ENCODE measurements around the gene AKAP1.

AKAP1 gene

GRCh38 chr17:57110579-57111325 is 25.7 kb downstream of the AKAP1 start:
- peaks cover 3% of the 10 kb centered on the region for H3K36me3 ChIP-seq (replicated peaks)
- no peaks in the 10 kb centered on the region for H3K27me3 ChIP-seq (replicated peaks)
- no peak overlapping the region for H3K4me3 ChIP-seq (ENCODE audit: low read depth, low read length)
- TF ChIP-seq CTCF (IDR thresholded peaks at IDR 0.05; ENCODE audit: low read depth, low read length, missing control alignments): no peak
- H3K27ac ChIP-seq: no peak overlapping the region
- in situ Hi-C loops (cut with HindIII; ENCODE audit: low pct_ligation_motif_present, low sequenced_read_pairs): no loop called here
- DNase-seq: no peak

GRCh38 chr17:57111386-57111785 is 26.3 kb downstream of the AKAP1 start:
- peaks cover 3% of the 10 kb centered on the region for H3K36me3 ChIP-seq (replicated peaks)
- in situ Hi-C loops (cut with HindIII; ENCODE audit: low pct_ligation_motif_present, low sequenced_read_pairs): no loop called here
- no peak for TF ChIP-seq CTCF (IDR thresholded peaks at IDR 0.05; ENCODE audit: low read depth, low read length, missing control alignments)
- DNase-seq: no peak
- no peak overlapping the region for H3K27ac ChIP-seq
- H3K27me3 ChIP-seq (replicated peaks): no peaks in the 10 kb centered on the region
- no peak overlapping the region for H3K4me3 ChIP-seq (ENCODE audit: low read depth, low read length)

- no peak overlapping the region for H3K4me3 ChIP-seq (ENCODE audit: low read depth, low read length)
- in situ Hi-C loops (cut with HindIII; ENCODE audit: low pct_ligation_motif_present, low sequenced_read_pairs): no loop called here
- H3K27ac ChIP-seq: no peak overlapping the region
- peaks cover 6% of the 10 kb centered on the region for H3K36me3 ChIP-seq (replicated peaks)
- TF ChIP-seq CTCF (IDR thresholded peaks at IDR 0.05; ENCODE audit: low read depth, low read length, missing control alignments): no peak
- H3K27me3 ChIP-seq (replicated peaks): no peaks in the 10 kb centered on the region
- DNase-seq: no peak
Observed at GRCh38 chr17:57113011-57113410, 28.0 kb downstream of the AKAP1 start.

- TF ChIP-seq CTCF (IDR thresholded peaks at IDR 0.05; ENCODE audit: low read depth, low read length, missing control alignments): no peak
- Histone ChIP-seq H3K27ac (no peak overlapping the region), H3K4me3 (ENCODE audit: low read depth, low read length) (no peak overlapping the region), H3K36me3 (replicated peaks) (peaks cover 8% of the 10 kb centered on the region), H3K27me3 (replicated peaks) (no peaks in the 10 kb centered on the region)
- no peak for DNase-seq
- in situ Hi-C loops (cut with HindIII; ENCODE audit: low pct_ligation_motif_present, low sequenced_read_pairs): no loop called here
Observed at GRCh38 chr17:57113656-57114055, 28.6 kb downstream of the AKAP1 start.

- peaks cover 13% of the 10 kb centered on the region for H3K36me3 ChIP-seq (replicated peaks)
- no peak overlapping the region for H3K4me3 ChIP-seq (ENCODE audit: low read depth, low read length)
- H3K27ac ChIP-seq: no peak overlapping the region
- peak; percentile 91 for TF ChIP-seq CTCF (IDR thresholded peaks at IDR 0.05; ENCODE audit: low read depth, low read length, missing control alignments)
- DNase-seq: no peak
- no peaks in the 10 kb centered on the region for H3K27me3 ChIP-seq (replicated peaks)
- in situ Hi-C loops (cut with HindIII; ENCODE audit: low pct_ligation_motif_present, low sequenced_read_pairs): no loop called here
Observed at GRCh38 chr17:57114085-57114673, 29.1 kb downstream of the AKAP1 start.
